ENCODE measurements around the gene CDH4. TPM values are rescaled to one million over a fixed set of nuclear protein-coding genes. Genes with fewer than 3 reads are reported as not detected.

The CDH4 gene
- total RNA-seq (2022; extraction: Qiagen RNA extraction) = 5.8 to 9.4 TPM (median 7.9 TPM) in 5 replicates

GRCh38 chr20:61251529-61252393 is at the start of gene CDH4:
CDH4 (plus strand) TSS chr20:61252261.

